Central memory CD4-positive, alpha-beta T cell (primary cell): ENCODE results near the gene MYO1E.
"Not testable (repeated sequence)": the region's sequence is repeated elsewhere in the genome, so short reads cannot be mapped to it uniquely, and the experiment has no call there.

Experiments used
- DNase-seq: peaks from one replicate; pipeline ENCODE4 v3.0.0; 2022

Gene MYO1E

DNA sequence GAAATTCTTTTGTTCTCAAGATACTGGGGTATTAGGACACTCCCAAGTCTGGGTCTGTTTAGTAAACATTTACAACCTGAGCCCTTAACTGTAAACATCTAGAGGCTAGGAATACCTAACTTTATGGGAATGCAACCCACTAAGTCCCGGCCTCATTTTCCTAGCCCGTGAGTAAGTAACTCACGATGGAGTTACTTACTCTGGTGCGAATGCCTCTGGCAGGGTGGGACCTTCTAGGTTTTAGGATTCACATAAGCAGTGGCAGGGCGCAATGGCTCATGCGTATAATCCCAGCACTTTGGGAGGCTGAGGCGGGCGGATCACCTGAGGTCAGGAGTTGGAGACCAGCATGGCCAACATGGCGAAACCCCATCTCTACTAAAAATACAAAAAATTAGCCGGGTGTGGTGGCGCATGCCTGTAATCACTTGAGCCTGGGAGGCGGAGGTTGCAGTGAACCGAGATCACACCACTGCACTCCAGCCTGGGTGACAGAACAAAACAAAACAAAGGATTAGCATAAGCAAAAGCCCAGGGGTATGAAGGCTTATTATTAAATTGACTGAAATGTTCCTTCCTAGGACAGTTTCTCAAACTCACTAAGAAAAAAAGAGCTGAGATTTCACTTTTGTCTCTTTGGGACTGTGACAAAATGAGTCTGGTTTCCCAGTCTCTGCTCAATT is 14.7 kb upstream of the MYO1E start:
- not testable (repeated sequence) for DNase-seq

DNA sequence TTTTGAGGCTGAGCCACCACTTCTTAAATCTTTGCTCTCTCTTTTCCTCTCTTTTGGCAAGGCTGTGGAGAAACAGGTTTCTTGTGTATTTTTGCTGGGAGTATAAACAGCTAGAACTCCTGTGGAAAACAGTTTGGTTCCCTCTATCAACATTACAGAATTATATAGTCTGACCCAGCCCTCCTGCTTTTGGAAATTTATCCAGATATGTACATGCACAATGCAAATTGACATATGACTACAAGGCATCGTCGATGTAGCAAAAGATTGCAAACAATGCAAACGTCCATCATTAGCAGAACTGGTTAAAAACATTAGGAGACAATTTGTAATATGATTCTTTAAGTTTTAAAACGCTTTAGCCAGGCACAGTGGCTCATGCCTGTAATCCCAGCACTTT is 12.5 kb upstream of the MYO1E start:
- DNase-seq: no peak

GRCh38 chr15:59384507-59384906 is 11.8 kb upstream of the MYO1E start:
- DNase-seq: no peak

DNA sequence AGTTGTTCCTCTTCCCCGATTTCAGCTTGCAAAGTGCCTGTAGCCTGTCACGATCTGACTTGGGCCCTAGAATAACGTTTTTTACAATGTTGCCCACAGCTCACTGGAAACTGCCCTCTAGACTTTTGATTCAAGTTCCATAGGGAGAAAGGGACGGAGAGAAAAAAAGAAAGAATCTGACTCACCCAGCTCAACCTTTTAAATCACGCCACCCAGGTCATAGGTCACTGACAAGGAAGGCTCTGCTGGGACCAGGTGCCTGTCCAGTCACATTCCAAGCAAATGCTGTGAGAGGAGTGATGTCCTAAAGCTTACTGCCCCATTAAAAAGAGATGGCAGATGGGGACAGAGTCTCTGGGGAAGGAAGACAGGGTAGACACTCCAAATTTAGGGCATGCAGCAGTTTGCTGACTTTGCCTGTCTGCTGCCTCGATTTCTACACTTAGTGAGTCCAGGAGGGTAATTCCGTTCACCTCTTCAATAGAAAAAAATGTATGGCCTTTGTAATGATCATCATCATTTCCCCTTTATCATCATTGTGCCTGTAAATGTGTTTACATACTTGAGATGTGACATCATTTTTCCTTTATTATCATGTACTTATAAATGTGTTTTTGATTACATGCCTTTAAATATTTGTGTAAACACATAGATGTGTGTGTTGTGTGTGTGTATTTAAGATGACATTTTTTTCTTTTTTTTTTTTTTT is 8.4 kb upstream of the MYO1E start:
- DNase-seq: no peak

DNA sequence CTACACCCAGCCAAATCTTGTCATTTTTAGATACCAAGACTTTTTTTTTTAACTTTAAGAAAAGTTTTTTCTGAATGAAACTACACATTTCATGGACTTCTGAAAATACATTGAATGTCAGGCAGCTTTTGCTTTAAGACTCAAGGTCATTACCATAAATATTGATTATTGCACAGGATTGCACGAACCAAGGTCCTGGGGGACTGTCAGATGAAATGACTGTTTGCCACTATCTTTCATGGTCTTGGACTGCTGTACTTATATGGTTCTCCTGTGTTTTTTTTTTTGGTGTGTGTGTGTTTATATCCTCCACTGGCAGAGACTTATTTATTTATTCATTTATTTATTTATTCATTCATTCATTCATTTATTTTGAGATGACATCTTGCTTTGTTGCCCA is 6.9 kb upstream of the MYO1E start:
- DNase-seq: no peak

- no peak for DNase-seq
Measured at GRCh38 chr15:59378855-59379254, 6.2 kb upstream of the MYO1E start.

- no peak for DNase-seq
Measured at GRCh38 chr15:59377924-59378323, 5.3 kb upstream of the MYO1E start.

DNA sequence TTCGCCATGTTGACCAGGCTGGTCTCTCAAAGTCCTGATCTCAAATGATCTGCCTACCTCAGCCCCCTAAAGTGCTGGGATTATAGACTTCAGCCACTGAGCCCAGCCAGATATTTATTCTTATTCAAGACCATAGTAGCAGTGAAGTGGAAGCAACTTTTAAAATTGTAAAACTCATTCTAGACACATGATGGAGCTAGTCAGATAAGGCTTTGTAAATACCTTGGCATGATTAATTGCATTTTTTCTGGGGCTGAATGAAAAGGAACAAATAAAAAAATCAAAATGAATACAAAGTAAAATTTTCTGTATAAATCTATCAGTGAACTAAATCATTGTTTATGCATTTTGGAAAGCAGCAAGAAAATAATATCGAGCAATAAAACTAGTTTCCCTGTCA is 4.1 kb upstream of the MYO1E start:
- no peak for DNase-seq

- no peak for DNase-seq
Measured at GRCh38 chr15:59373215-59373614, 544 bp upstream of the MYO1E start.

- DNase-seq: no peak
Measured at GRCh38 chr15:59371458-59372351, 966 bp downstream of the MYO1E start.

DNA sequence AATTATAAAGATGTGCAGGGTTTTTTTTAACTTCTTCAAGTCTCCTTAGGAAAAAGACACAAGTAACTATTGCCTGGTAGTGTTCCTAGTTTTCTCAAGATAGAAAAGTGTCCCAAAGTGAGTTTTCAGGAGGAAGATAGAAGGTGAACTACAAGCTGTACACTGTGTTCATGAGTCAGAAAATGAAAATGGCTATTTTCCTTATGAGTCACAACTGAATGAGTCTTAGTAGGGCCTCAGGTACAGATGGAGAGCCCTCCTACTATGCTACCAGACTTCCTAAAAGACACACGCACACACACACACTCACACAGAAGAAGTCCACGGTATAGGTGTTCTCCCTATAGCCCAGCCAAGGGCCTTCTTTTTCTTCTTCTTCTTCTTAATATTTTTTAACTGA is 3.1 kb downstream of the MYO1E start:
- DNase-seq: no peak

DNA sequence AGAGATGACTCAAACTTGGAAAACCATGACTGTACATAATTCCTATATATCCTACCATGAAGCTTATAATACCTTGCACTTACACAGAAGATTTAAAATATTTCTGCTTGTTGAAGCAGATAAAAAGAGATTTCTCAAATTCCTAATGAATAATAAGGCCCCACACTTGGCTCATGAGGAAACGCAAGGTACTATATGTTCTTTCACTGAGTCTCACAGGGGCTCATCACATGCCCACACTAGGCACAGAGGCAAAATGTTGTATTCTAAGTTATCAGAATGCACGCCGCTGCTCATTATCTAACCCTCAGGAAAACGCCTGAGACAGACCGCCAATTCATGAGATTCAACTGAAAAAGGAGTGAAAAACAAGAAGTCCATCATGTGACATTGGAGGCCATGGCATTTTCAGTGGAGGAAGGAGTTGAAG is 5.6 kb downstream of the MYO1E start:
- DNase-seq: no peak

GRCh38 chr15:59366333-59367021 is 6.2 kb downstream of the MYO1E start:
- DNase-seq: no peak

DNA sequence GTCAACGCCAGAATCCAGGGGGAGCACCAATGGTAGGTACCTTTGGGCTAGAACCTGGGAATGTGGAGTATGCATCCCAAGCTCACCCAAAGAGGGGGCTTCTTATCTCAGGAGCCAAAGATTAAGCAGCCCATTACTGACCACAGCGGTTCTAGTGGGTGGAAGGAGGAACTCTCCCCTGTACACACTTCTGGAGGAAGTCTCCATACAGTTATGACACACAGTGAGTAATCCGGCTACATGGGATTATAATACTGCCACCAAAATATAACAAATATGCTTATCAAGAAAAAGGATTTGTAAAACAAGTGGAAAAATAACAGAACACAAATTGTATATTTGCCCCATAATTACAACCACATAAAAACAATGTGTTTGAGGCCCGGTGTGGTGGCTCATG is 8.4 kb downstream of the MYO1E start:
- DNase-seq: no peak

GRCh38 chr15:59362331-59362730 is 10.3 kb downstream of the MYO1E start:
- no peak for DNase-seq

GRCh38 chr15:59360896-59361295 is 11.8 kb downstream of the MYO1E start:
- no peak for DNase-seq

DNA sequence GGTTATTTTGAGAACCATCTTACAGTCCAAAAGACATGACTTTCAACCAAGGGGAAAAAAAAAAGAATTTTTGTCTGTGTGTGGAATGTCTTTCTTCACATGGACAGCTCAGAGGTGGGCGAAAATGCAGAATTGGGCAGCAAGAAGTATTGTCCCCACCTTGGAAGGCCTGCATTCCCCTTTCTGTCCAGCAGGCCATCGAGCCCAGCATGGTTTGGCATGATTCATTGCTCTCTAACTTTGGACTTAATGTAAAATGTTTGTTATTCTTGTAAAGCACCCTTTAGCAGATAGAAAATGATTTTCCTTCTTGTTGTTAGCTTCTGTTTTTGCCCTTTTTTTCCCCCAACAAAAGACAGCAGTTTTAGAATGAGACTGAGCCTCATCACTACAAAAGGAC is 12.4 kb downstream of the MYO1E start:
- DNase-seq: no peak

DNA sequence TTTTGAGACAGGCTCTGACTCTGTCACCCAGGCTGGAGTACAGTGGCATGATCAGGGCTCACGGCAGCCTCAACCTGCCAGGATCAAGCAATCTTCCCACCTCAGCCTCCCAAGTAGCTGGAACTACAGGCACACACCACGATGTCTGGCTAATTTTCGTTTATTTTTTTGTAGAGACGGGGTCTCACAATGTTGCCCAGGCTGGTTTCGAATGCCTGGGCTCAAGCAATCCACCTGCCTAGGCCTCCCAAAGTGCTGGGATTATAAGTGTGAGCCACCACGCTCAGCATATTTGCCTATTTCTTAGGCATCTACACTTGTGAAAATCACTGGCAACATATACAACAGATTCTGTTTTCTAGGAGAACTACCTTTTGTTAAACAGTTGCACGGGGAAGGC is 16.9 kb downstream of the MYO1E start:
- DNase-seq: no peak

- DNase-seq: no peak
Measured at GRCh38 chr15:59354417-59355031, 18.1 kb downstream of the MYO1E start.

GRCh38 chr15:59353994-59354416 is 18.7 kb downstream of the MYO1E start:
- no peak for DNase-seq

- no peak for DNase-seq
Measured at GRCh38 chr15:59352683-59353082, 20.0 kb downstream of the MYO1E start.

- DNase-seq: no peak
Measured at GRCh38 chr15:59352189-59352588, 20.5 kb downstream of the MYO1E start.

DNA sequence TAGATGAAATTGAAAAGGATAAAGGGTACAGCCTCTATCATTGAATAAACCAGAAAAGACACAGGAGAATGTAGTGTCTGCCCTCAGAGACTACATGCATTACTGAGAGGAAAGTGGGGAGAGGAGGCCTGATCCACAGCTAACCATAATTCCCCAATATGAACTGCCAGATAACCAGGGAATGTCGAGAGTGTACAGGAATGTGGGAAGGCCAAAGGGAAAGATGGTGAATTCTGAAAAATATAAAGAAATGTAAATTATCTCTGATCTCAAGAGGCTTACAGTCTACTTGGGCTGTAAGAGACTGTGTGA is 22.3 kb downstream of the MYO1E start:
- DNase-seq: no peak
